ENCODE data around the gene DOCK9.

DOCK9 gene

DNA sequence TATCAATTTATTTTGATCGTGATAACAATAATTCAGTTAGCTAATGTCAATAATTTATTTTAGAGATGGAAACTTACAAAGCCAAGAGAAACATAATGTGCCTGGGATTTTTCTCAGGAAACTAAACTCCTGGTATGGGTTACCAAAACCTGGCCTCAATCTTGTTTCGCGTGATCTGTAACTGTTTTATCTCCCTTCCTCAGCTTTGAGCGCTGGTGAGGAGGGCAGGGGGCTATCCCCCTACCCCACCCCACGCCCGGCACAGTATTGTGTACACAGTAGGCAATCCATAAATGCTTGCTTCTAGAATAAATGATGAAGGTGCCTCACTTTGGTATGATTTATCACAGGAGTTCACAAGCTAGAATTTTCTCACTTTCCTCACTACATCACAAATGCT lies 7.7 kb upstream of the DOCK9 start:
- Histone ChIP-seq H3K4me1 (ENCODE audit: insufficient read depth, low read length) (peaks cover 12% of the 10 kb centered on the region), H3K9ac (ENCODE audit: low read length) (no peak overlapping the region), H3K9me3 (ENCODE audit: low read length) (no peaks in the 10 kb centered on the region), H3K27ac (ENCODE audit: low read depth, low read length) (no peak overlapping the region), H3K4me3 (ENCODE audit: low read depth in 1 of 2, low read length in 2 of 2) (no peak overlapping the region), H3K27me3 (ENCODE audit: control insufficient read depth in 1 of 2, insufficient read depth in 2 of 2, low read length in 2 of 2) (no peaks in the 10 kb centered on the region), H3K36me3 (ENCODE audit: insufficient read depth, low read length) (no peaks in the 10 kb centered on the region)

GRCh38 chr13:98984983-98985382 lies 7.1 kb upstream of the DOCK9 start:
- Histone ChIP-seq H3K27me3 (ENCODE audit: control insufficient read depth in 1 of 2, insufficient read depth in 2 of 2, low read length in 2 of 2) (no peaks in the 10 kb centered on the region), H3K4me1 (ENCODE audit: insufficient read depth, low read length) (peaks cover 18% of the 10 kb centered on the region), H3K9me3 (ENCODE audit: low read length) (no peaks in the 10 kb centered on the region), H3K4me3 (ENCODE audit: low read depth in 1 of 2, low read length in 2 of 2) (no peak overlapping the region), H3K9ac (ENCODE audit: low read length) (no peak overlapping the region), H3K27ac (ENCODE audit: low read depth, low read length) (no peak overlapping the region), H3K36me3 (ENCODE audit: insufficient read depth, low read length) (no peaks in the 10 kb centered on the region)

DNA sequence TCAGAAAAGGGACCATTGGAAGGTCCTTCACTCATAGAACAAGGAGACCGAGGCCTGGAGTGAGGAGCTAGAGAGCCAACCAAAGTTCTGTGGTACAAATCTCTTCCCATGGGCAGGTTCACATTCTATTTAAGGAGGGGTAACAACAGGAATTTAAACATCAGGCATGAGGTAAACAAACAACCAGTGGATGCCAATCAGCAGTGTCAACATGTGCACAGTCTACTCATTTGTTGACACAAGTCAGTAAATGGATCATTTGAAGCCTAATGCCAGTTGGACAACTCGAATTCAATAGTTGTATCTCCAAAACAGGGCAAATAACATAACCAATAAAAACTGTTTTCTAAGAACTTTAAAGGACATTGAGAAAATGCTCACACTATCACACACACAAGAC lies 6.3 kb upstream of the DOCK9 start:
- no peaks in the 10 kb centered on the region for H3K9me3 ChIP-seq (ENCODE audit: low read length)
- no peak overlapping the region for H3K4me3 ChIP-seq (ENCODE audit: low read depth in 1 of 2, low read length in 2 of 2)
- no peaks in the 10 kb centered on the region for H3K36me3 ChIP-seq (ENCODE audit: insufficient read depth, low read length)
- no peaks in the 10 kb centered on the region for H3K27me3 ChIP-seq (ENCODE audit: control insufficient read depth in 1 of 2, insufficient read depth in 2 of 2, low read length in 2 of 2)
- H3K27ac ChIP-seq (ENCODE audit: low read depth, low read length), result no peak overlapping the region
- H3K9ac ChIP-seq (ENCODE audit: low read length), result no peak overlapping the region
- H3K4me1 ChIP-seq (ENCODE audit: insufficient read depth, low read length), result peaks cover 24% of the 10 kb centered on the region

GRCh38 chr13:98983182-98983581 lies 5.3 kb upstream of the DOCK9 start:
- H3K4me3 ChIP-seq (ENCODE audit: low read depth in 1 of 2, low read length in 2 of 2), result no peak overlapping the region
- peaks cover 28% of the 10 kb centered on the region for H3K4me1 ChIP-seq (ENCODE audit: insufficient read depth, low read length)
- no peak overlapping the region for H3K27ac ChIP-seq (ENCODE audit: low read depth, low read length)
- no peaks in the 10 kb centered on the region for H3K9me3 ChIP-seq (ENCODE audit: low read length)
- H3K27me3 ChIP-seq (ENCODE audit: control insufficient read depth in 1 of 2, insufficient read depth in 2 of 2, low read length in 2 of 2), result no peaks in the 10 kb centered on the region
- no peaks in the 10 kb centered on the region for H3K36me3 ChIP-seq (ENCODE audit: insufficient read depth, low read length)
- H3K9ac ChIP-seq (ENCODE audit: low read length), result no peak overlapping the region

DNA sequence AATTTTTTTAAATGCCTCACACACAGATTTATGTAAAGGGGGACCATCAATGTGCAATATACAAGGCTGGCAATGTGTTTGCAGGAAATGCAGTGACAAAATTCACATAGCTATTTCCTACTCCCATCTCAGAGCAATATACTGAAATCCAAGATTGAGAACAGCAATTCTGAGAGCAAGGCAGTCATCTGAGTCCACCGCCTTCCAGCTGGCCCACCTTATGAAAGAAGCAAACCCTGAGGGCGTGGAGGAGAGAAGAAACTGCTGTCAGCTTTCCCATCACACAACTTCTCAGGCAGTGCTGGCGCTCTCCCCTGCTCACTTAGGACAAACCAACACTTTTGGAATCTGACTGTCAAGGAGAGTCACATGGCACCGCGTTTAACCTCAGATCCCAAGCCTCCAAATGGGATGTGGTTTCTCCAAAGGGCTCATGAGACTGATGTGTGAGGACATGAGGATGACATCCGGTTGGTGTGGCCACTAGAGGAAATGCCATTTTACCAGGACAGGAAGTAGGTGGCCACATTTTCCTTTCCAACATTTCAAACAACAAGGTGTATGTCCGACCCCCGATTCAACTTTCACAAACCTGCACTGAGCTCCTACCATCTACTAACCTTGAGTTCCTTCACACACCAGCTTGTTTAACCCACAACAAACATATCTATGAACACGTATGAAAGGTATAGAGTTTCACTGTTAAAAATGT lies 3.7 kb upstream of the DOCK9 start:
- Histone ChIP-seq H3K27ac (ENCODE audit: low read depth, low read length) (no peak overlapping the region), H3K27me3 (ENCODE audit: control insufficient read depth in 1 of 2, insufficient read depth in 2 of 2, low read length in 2 of 2) (no peaks in the 10 kb centered on the region), H3K36me3 (ENCODE audit: insufficient read depth, low read length) (no peaks in the 10 kb centered on the region), H3K9ac (ENCODE audit: low read length) (no peak overlapping the region), H3K4me1 (ENCODE audit: insufficient read depth, low read length) (peaks cover 40% of the 10 kb centered on the region), H3K9me3 (ENCODE audit: low read length) (no peaks in the 10 kb centered on the region), H3K4me3 (ENCODE audit: low read depth in 1 of 2, low read length in 2 of 2) (no peak overlapping the region)

DNA sequence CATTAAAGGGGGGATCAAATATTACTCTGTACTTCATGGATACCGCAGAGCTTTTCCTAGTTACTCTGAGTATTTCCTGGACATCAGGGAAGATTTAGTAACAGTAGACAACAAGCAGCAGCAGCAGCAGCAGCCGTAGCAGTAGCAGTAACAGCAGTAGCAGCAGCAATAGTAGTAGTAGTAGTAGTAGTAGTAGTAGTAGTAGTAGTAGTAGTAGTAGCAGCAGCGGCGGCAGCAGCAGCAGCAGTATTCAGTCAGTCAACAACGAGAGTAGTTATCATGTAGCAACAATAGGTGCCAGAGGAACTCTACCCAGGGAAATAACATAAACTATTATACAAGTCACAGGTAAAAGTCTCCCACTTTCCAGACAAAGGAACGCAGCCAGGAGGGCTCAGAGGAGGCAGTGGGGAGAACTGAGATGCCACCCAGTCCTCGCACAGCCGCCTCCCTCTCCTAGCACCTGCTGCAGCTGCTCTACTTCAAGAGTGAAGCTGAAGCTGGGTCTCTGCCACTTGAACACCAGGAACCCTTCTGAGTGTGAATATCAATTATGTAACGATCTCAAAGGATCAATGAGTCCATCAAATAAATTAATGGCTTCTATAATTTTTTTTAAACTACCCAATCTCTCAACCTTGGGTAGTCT lies 1.3 kb upstream of the DOCK9 start:
- Histone ChIP-seq H3K27me3 (ENCODE audit: control insufficient read depth in 1 of 2, insufficient read depth in 2 of 2, low read length in 2 of 2) (no peaks in the 10 kb centered on the region), H3K27ac (ENCODE audit: low read depth, low read length) (peak overlapping the region; percentile 32)

DNA sequence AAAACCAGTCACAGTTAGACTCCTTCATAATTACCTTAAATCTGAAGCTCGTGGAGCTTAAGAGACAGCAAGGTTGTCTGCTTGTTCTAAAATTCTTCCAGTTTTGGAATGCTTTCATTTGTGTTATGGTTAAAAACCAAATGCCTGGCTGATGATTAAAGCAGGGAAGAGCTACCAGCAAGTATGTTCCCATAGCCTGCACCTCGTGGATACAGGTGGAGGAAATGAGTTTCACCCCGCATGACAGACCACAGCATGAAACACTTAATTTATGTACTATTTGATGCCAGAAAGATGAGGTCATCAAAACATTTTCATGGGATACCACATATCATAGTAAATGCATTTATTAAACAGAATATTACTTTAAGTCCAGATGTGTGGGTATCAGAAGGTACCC lies 416 bp upstream of the DOCK9 start:
- Histone ChIP-seq H3K27ac (ENCODE audit: low read depth, low read length) (peak overlapping the region; percentile 40), H3K36me3 (ENCODE audit: insufficient read depth, low read length) (no peaks in the 10 kb centered on the region), H3K9ac (ENCODE audit: low read length) (no peak overlapping the region), H3K4me1 (ENCODE audit: insufficient read depth, low read length) (peaks cover 47% of the 10 kb centered on the region), H3K27me3 (ENCODE audit: control insufficient read depth in 1 of 2, insufficient read depth in 2 of 2, low read length in 2 of 2) (no peaks in the 10 kb centered on the region), H3K4me3 (ENCODE audit: low read depth in 1 of 2, low read length in 2 of 2) (peak overlapping the region in 1 of 2 donors; percentile 60), H3K9me3 (ENCODE audit: low read length) (no peaks in the 10 kb centered on the region)

More for the DNA sequence above, 1.3 kb upstream of the DOCK9 start:
- H3K36me3 ChIP-seq (ENCODE audit: insufficient read depth, low read length), result no peaks in the 10 kb centered on the region
- peaks cover 47% of the 10 kb centered on the region for H3K4me1 ChIP-seq (ENCODE audit: insufficient read depth, low read length)
- no peak overlapping the region for H3K9ac ChIP-seq (ENCODE audit: low read length)
- no peaks in the 10 kb centered on the region for H3K9me3 ChIP-seq (ENCODE audit: low read length)
- H3K4me3 ChIP-seq (ENCODE audit: low read depth in 1 of 2, low read length in 2 of 2), result no peak overlapping the region

- H3K36me3 ChIP-seq (ENCODE audit: insufficient read depth, low read length), result no peaks in the 10 kb centered on the region
- peaks cover 57% of the 10 kb centered on the region for H3K4me1 ChIP-seq (ENCODE audit: insufficient read depth, low read length)
- peak overlapping the region; percentile 24 for H3K9ac ChIP-seq (ENCODE audit: low read length)
- H3K27me3 ChIP-seq (ENCODE audit: control insufficient read depth in 1 of 2, insufficient read depth in 2 of 2, low read length in 2 of 2), result no peaks in the 10 kb centered on the region
- H3K4me3 ChIP-seq (ENCODE audit: low read depth in 1 of 2, low read length in 2 of 2), result peak overlapping the region in 1 of 2 donors; percentile 60
- H3K9me3 ChIP-seq (ENCODE audit: low read length), result no peaks in the 10 kb centered on the region
- H3K27ac ChIP-seq (ENCODE audit: low read depth, low read length), result no peak overlapping the region
Observed at GRCh38 chr13:98976941-98977340, 923 bp downstream of the DOCK9 start.

DNA sequence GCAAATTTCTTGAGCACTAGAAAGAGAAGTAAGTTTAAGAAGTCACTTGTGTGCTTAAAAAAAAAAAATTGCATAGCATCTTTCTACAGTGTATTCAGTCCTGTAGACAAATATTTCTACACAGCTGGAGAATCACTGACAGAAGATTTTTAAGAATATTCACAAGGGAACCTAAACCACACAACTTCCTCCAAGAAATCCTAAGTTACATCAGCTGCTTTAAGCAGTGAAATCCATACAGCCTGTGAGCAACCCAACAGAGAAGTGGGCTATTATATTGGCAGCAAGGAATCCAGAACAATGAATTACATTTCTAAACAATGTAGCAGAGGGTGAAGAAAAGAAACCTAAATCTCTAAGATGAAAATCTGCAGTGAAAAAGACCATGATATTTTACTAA lies 1.5 kb downstream of the DOCK9 start:
- H3K9ac ChIP-seq (ENCODE audit: low read length), result no peak overlapping the region
- no peaks in the 10 kb centered on the region for H3K36me3 ChIP-seq (ENCODE audit: insufficient read depth, low read length)
- no peaks in the 10 kb centered on the region for H3K27me3 ChIP-seq (ENCODE audit: control insufficient read depth in 1 of 2, insufficient read depth in 2 of 2, low read length in 2 of 2)
- H3K27ac ChIP-seq (ENCODE audit: low read depth, low read length), result no peak overlapping the region
- peak overlapping the region in 1 of 2 donors; percentile 60 for H3K4me3 ChIP-seq (ENCODE audit: low read depth in 1 of 2, low read length in 2 of 2)
- peaks cover 59% of the 10 kb centered on the region for H3K4me1 ChIP-seq (ENCODE audit: insufficient read depth, low read length)
- H3K9me3 ChIP-seq (ENCODE audit: low read length), result no peaks in the 10 kb centered on the region

- H3K9ac ChIP-seq (ENCODE audit: low read length), result no peak overlapping the region
- H3K36me3 ChIP-seq (ENCODE audit: insufficient read depth, low read length), result no peaks in the 10 kb centered on the region
- H3K27ac ChIP-seq (ENCODE audit: low read depth, low read length), result no peak overlapping the region
- no peaks in the 10 kb centered on the region for H3K9me3 ChIP-seq (ENCODE audit: low read length)
- H3K4me1 ChIP-seq (ENCODE audit: insufficient read depth, low read length), result peaks cover 62% of the 10 kb centered on the region
- no peak overlapping the region for H3K4me3 ChIP-seq (ENCODE audit: low read depth in 1 of 2, low read length in 2 of 2)
- no peaks in the 10 kb centered on the region for H3K27me3 ChIP-seq (ENCODE audit: control insufficient read depth in 1 of 2, insufficient read depth in 2 of 2, low read length in 2 of 2)
Observed at GRCh38 chr13:98975822-98976261, 2.0 kb downstream of the DOCK9 start.

DNA sequence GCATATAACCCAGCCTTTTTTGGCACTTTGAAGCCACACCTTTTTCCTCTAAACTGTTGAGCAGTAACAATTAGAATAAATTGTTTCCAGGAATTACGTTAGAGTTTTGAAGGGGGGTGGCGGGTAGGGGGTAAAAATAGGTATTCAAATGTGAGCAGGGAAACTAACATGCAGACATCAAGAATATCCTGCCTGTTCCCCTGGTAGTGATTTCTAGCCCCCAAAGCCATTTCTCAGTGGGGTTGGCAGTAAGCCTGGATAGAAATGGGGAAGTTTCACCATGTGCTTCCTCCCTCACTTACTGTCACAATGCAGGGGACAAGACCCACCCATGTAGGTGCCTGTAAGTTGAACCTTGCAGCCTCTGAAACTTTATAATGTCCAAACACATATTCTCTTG lies 3.8 kb downstream of the DOCK9 start:
- H3K9me3 ChIP-seq (ENCODE audit: low read length), result no peaks in the 10 kb centered on the region
- H3K27ac ChIP-seq (ENCODE audit: low read depth, low read length), result no peak overlapping the region
- H3K4me1 ChIP-seq (ENCODE audit: insufficient read depth, low read length), result peaks cover 63% of the 10 kb centered on the region
- no peak overlapping the region for H3K9ac ChIP-seq (ENCODE audit: low read length)
- no peaks in the 10 kb centered on the region for H3K36me3 ChIP-seq (ENCODE audit: insufficient read depth, low read length)
- no peak overlapping the region for H3K4me3 ChIP-seq (ENCODE audit: low read depth in 1 of 2, low read length in 2 of 2)
- no peaks in the 10 kb centered on the region for H3K27me3 ChIP-seq (ENCODE audit: control insufficient read depth in 1 of 2, insufficient read depth in 2 of 2, low read length in 2 of 2)

DNA sequence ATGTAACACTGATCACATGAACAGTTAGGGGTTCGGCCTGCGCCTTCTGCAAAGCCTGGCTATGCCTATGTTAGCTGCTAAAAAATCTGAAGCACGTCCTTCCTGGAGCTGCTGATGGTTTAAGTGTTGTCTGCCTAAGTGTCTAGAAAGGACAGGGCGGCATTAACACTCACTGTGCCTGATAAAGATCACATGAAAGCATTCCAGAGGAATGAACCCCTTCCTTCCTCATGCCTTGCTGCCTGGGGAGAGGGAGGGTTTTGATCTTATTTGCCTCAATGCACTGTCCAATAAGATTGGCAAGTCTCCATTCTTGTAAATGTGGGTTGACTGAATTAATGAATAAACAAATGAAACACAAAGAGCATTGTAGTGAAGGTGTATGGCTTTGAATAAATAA lies 5.2 kb downstream of the DOCK9 start:
- Histone ChIP-seq H3K9ac (ENCODE audit: low read length) (no peak overlapping the region), H3K9me3 (ENCODE audit: low read length) (no peaks in the 10 kb centered on the region), H3K4me1 (ENCODE audit: insufficient read depth, low read length) (peaks cover 52% of the 10 kb centered on the region), H3K27ac (ENCODE audit: low read depth, low read length) (no peak overlapping the region), H3K4me3 (ENCODE audit: low read depth in 1 of 2, low read length in 2 of 2) (no peak overlapping the region), H3K27me3 (ENCODE audit: control insufficient read depth in 1 of 2, insufficient read depth in 2 of 2, low read length in 2 of 2) (no peaks in the 10 kb centered on the region), H3K36me3 (ENCODE audit: insufficient read depth, low read length) (no peaks in the 10 kb centered on the region)
